GM12878 (cell line): ENCODE data around the gene CRYBB1.

Experiments used
- BCL11A ChIP-seq: IDR thresholded peaks from 2 replicates; pipeline ENCODE4 v1.6.1; 2011; ENCODE audit warnings: low read depth, low read length
- CEBPB ChIP-seq, 2 experiments: fragments of 150-350 bp in 1 of 2; IDR thresholded peaks; 2 replicates each; pipeline ENCODE4 v1.6.1; 2012 to 2014; ENCODE audit warnings: low read depth in 2 of 2, low read length in 2 of 2, borderline replicate concordance in 1 of 2, inconsistent platforms in 1 of 2
- CTCF ChIP-seq, 3 experiments: IDR thresholded peaks in 2 of 3; conservative IDR thresholded peaks in 1 of 3; 2 replicates each; pipeline ENCODE4 v1.5.1; 2011; ENCODE audit warnings: low read depth in 3 of 3, low read length in 3 of 3, mild to moderate bottlenecking in 3 of 3, control low read depth in 2 of 3, moderate library complexity in 2 of 3, inconsistent platforms in 1 of 3, mixed read lengths in 1 of 3; ENCODE audit not compliant: control insufficient read depth in 2 of 3, insufficient read depth in 1 of 3; ENCODE audit errors: extremely low read depth in 1 of 3
- EP300 ChIP-seq, 2 experiments: fragments of 150-350 bp in 1 of 2; IDR thresholded peaks; 2 replicates each; pipeline ENCODE4 v1.6.1; 2011 to 2012; ENCODE audit warnings: low read depth in 2 of 2, low read length in 2 of 2, borderline replicate concordance in 1 of 2, improper control_type of control experiment in 1 of 2, inconsistent platforms in 1 of 2; ENCODE audit not compliant: control insufficient read depth in 1 of 2
- EZH2 ChIP-seq: IDR thresholded peaks from 2 replicates; pipeline ENCODE4 v1.6.1; 2012; ENCODE audit warnings: low read depth, mild to moderate bottlenecking, control low read depth, inconsistent platforms, low read length, borderline replicate concordance; ENCODE audit not compliant: control insufficient read depth
- NR2C2 ChIP-seq: IDR thresholded peaks from 2 replicates; pipeline ENCODE4 v1.6.1; 2011; ENCODE audit warnings: borderline replicate concordance, low read depth; ENCODE audit not compliant: control insufficient read depth, insufficient read length
- POLR2A ChIP-seq: IDR thresholded peaks from 2 replicates; pipeline ENCODE4 v1.6.1; 2011; ENCODE audit warnings: low read depth, mild to moderate bottlenecking, low read length
- TARDBP ChIP-seq: IDR thresholded peaks from 2 replicates; pipeline ENCODE4 v1.6.1; 2016; ENCODE audit warnings: borderline replicate concordance

DNA sequence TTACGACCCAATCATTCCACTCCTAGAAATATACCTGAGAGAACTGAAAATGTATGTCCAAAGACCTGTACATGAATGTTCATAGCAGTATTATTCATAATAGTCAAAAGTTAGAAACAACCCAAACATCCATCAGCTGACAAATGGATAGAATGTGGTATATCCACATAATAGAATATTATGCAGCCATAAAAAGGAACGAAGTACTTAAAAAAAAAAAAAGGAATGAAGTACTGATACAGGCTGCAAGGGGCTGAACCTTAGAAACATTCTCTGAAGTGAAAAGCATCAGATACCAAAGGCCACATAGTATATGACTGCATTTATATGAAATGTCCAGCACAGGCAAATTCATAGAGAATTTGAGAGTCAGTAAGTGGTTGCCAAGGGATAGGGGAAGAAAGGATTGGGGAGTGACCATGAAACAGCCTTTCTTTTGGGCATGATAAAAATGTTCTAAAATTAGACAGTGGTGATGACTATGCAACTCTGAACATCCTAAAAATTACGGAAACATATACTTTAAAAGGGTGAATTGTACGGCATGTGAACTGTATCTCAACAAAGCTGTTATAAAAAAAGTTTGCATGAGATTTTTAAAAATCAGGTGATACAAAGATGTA is 29.7 kb downstream of the CRYBB1 start:
- TF ChIP-seq CTCF (IDR thresholded peaks at IDR 0.05 in 2 of 3, conservative IDR thresholded peaks at IDR 0.05 in 1 of 3; ENCODE audit: control insufficient read depth in 2 of 3, extremely low read depth in 1 of 3, insufficient read depth in 1 of 3, low read depth in 3 of 3, low read length in 3 of 3) (no peak), EZH2 (no peak), CEBPB (IDR thresholded peaks at IDR 0.05; ENCODE audit: borderline replicate concordance in 1 of 2, low read depth in 2 of 2, low read length in 2 of 2) (no peak), EP300 (IDR thresholded peaks at IDR 0.05; ENCODE audit: borderline replicate concordance in 1 of 2, control insufficient read depth in 1 of 2, low read depth in 2 of 2, low read length in 2 of 2) (no peak), NR2C2 (no peak), TARDBP (no peak), BCL11A (no peak), POLR2A (no peak)
